Loucy (cell line): ENCODE data around the gene RPS6KA4.

Experiments used
- H2AFZ ChIP-seq: fragments of 200-600 bp; sonication (generic); 2 replicates; pipeline ENCODE4 v1.6.0; 2016; ENCODE audit warnings: antibody characterized with exemption, mild to moderate bottlenecking, low read length, moderate library complexity
- H3F3A ChIP-seq: fragments of 200-600 bp; 2 replicates; pipeline ENCODE4 v1.6.0; 2016; ENCODE audit warnings: antibody characterized with exemption, low read depth, mild to moderate bottlenecking
- H3K27me3 ChIP-seq: fragments of 200-600 bp; sonication (generic); 2 replicates; pipeline ENCODE4 v1.6.1; 2014; ENCODE audit warnings: low read length, mild to moderate bottlenecking; ENCODE audit not compliant: insufficient read depth, poor library complexity, severe bottlenecking
- H3K36me3 ChIP-seq: fragments of 200-600 bp; sonication (generic); 2 replicates; pipeline ENCODE4 v1.6.1; 2016; ENCODE audit warnings: low read length; ENCODE audit not compliant: insufficient read depth
- H3K4me1 ChIP-seq: fragments of 200-600 bp; sonication (generic); 2 replicates; pipeline ENCODE4 v1.5.1; 2014; ENCODE audit warnings: low read length, mild to moderate bottlenecking; ENCODE audit not compliant: insufficient read depth, poor library complexity, severe bottlenecking
- H3K4me2 ChIP-seq: fragments of 200-600 bp; sonication (generic); 2 replicates; pipeline ENCODE4 v1.6.0; 2014; ENCODE audit warnings: antibody characterized with exemption, low read length, low read depth, mild to moderate bottlenecking; ENCODE audit not compliant: poor library complexity, severe bottlenecking
- H3K4me3 ChIP-seq: fragments of 200-600 bp; sonication (generic); 2 replicates; pipeline ENCODE4 v1.5.1; 2014; ENCODE audit warnings: low read length, mild to moderate bottlenecking, mixed read lengths; ENCODE audit not compliant: poor library complexity, severe bottlenecking
- H3K79me2 ChIP-seq: fragments of 200-600 bp; sonication (generic); 2 replicates; pipeline ENCODE4 v1.6.1; 2014; ENCODE audit warnings: low read length; ENCODE audit not compliant: insufficient read depth
- H3K9ac ChIP-seq: fragments of 200-600 bp; sonication (generic); 2 replicates; pipeline ENCODE4 v1.6.0; 2014; ENCODE audit warnings: mild to moderate bottlenecking, low read depth, low read length, moderate library complexity; ENCODE audit not compliant: poor library complexity, severe bottlenecking
- H3K9me2 ChIP-seq: fragments of 200-600 bp; sonication (generic); replicated peaks from 2 replicates; pipeline ENCODE4 v1.6.1; 2016; ENCODE audit warnings: low read depth, low read length, mixed read lengths
- H3K9me3 ChIP-seq: fragments of 200-600 bp; sonication (generic); 2 replicates; pipeline ENCODE4 v1.6.1; 2014; ENCODE audit warnings: mild to moderate bottlenecking, antibody characterized with exemption, low read length, low read depth; ENCODE audit not compliant: insufficient read depth
- H4K20me1 ChIP-seq: fragments of 200-600 bp; sonication (generic); 2 replicates; pipeline ENCODE4 v1.6.0; 2014; ENCODE audit warnings: antibody characterized with exemption, low read length, mild to moderate bottlenecking; ENCODE audit not compliant: insufficient read depth, poor library complexity, severe bottlenecking
- CTCF ChIP-seq: fragments of 200-600 bp; sonication (generic); conservative IDR thresholded peaks from 2 replicates; pipeline ENCODE4 v1.5.1; 2014; ENCODE audit warnings: mild to moderate bottlenecking, antibody characterized with exemption, low read length
- EZH2phosphoT487 ChIP-seq: fragments of 200-600 bp; IDR thresholded peaks from 2 replicates; pipeline ENCODE4 v1.6.1; 2018; ENCODE audit warnings: antibody characterized with exemption, mild to moderate bottlenecking, moderate library complexity, borderline replicate concordance

RPS6KA4 gene

GRCh38 chr11:64339286-64339685 is 19.7 kb upstream of the RPS6KA4 start:
- no peak overlapping the region for H2AFZ ChIP-seq
- H4K20me1 ChIP-seq: peaks cover 22% of the 10 kb centered on the region
- H3K9me3 ChIP-seq: no peaks in the 10 kb centered on the region
- peaks cover 13% of the 10 kb centered on the region for H3K4me1 ChIP-seq
- no peaks in the 10 kb centered on the region for H3K27me3 ChIP-seq
- no peaks in the 10 kb centered on the region for H3F3A ChIP-seq
- peaks cover 21% of the 10 kb centered on the region; the same call in 1 of the 2 replicates for H3K79me2 ChIP-seq
- H3K4me2 ChIP-seq: peak overlapping the region; percentile 82
- TF ChIP-seq EZH2phosphoT487 (no peak), CTCF (no peak)
- H3K9ac ChIP-seq: peak overlapping the region; percentile 86
- H3K4me3 ChIP-seq: peak overlapping the region; percentile 92
- H3K9me2 ChIP-seq: no peaks in the 10 kb centered on the region
- H3K36me3 ChIP-seq: no peaks in the 10 kb centered on the region

- peak within 1 kb of the TSS; percentile 86 for H3K9ac ChIP-seq
- peak within 1 kb of the TSS; percentile 82 for H3K4me2 ChIP-seq
- TF ChIP-seq EZH2phosphoT487: no peak
- no peak for TF ChIP-seq CTCF
- no peaks in the 10 kb centered on the region for H3K9me3 ChIP-seq
- no peaks in the 10 kb centered on the region for H3K36me3 ChIP-seq
- peaks cover 13% of the 10 kb centered on the region for H3K4me1 ChIP-seq
- no peaks in the 10 kb centered on the region for H3K9me2 ChIP-seq
- peaks cover 21% of the 10 kb centered on the region; the same call in 1 of the 2 replicates for H3K79me2 ChIP-seq
- H3K27me3 ChIP-seq: no peaks in the 10 kb centered on the region
- peak within 1 kb of the TSS; percentile 74 for H2AFZ ChIP-seq
- no peaks in the 10 kb centered on the region for H3F3A ChIP-seq
- H3K4me3 ChIP-seq: peak within 1 kb of the TSS; percentile 92
- H4K20me1 ChIP-seq: peaks cover 22% of the 10 kb centered on the region
Observed at GRCh38 chr11:64339754-64340408, 19.1 kb upstream of the RPS6KA4 start, which contains the start of gene CCDC88B. Gene CCDC88B, plus strand, starts transcription at chr11:64340204. Its CDS starts 63 bp downstream, at chr11:64340267.

GRCh38 chr11:64340671-64341335 is 18.2 kb upstream of the RPS6KA4 start:
- Histone ChIP-seq H3K27me3 (no peaks in the 10 kb centered on the region), H2AFZ (peak overlapping the region; percentile 74), H3K36me3 (no peaks in the 10 kb centered on the region; the same call in 1 of the 2 replicates), H3K9me2 (no peaks in the 10 kb centered on the region), H3F3A (no peaks in the 10 kb centered on the region), H3K4me2 (peak overlapping the region; percentile 82), H3K9ac (peak overlapping the region; percentile 86), H3K9me3 (no peaks in the 10 kb centered on the region), H4K20me1 (peaks cover 22% of the 10 kb centered on the region), H3K4me1 (peaks cover 13% of the 10 kb centered on the region), H3K79me2 (peaks cover 21% of the 10 kb centered on the region; the same call in 1 of the 2 replicates), H3K4me3 (peak overlapping the region; percentile 92)
- TF ChIP-seq CTCF: peak; percentile 38
- TF ChIP-seq EZH2phosphoT487: no peak
